ENCODE data around the gene ANKRD16.

The ANKRD16 gene

DNA sequence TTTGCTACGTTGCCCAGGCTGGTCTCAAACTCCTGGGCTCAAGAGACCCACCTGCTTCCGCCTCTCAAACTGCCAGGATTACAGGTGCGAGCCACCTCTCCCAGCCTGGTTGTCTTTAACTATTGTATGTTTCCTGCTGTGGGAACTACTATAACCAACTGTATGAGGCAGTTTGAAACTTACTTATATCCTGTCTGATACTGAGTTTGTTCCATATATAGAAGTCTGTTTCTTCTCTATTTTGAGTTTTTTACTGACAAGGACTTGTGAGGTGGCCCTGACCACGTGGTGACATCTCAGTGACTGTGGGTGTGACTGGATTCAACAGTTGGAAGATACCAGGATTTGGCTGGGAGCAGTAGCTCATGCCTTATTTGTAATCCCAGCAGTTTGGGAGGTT lies 14.5 kb upstream of the ANKRD16 start:
- no peak for DNase-seq

GRCh38 chr10:5903563-5903962 lies 13.9 kb upstream of the ANKRD16 start:
- DNase-seq = no peak

- no peak for DNase-seq
These were observed 13.0 kb upstream of the ANKRD16 start for GRCh38 chr10:5902511-5903274.

DNA sequence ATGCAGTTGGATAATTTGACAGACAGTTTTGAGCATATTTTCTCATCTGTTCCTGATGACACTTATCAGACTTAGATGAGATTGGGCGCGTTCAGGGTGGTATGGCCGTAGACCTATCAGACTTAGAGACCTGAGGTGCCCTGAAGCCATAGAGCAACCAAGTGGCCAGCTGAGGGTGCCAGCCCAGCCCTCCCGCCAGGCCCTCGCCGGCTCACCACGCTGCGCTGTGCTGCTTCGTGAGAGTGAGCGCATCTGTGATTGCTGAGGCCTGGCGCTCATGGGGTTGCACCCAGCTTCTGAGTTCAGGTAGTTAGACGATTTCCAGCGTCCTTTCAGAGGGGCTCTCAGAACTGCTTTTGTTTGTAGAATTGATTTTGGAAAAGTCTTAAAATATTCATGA lies 10.6 kb upstream of the ANKRD16 start:
- no peak for DNase-seq

- no peak for DNase-seq
These were observed 8.5 kb upstream of the ANKRD16 start for GRCh38 chr10:5898163-5898562.

DNA sequence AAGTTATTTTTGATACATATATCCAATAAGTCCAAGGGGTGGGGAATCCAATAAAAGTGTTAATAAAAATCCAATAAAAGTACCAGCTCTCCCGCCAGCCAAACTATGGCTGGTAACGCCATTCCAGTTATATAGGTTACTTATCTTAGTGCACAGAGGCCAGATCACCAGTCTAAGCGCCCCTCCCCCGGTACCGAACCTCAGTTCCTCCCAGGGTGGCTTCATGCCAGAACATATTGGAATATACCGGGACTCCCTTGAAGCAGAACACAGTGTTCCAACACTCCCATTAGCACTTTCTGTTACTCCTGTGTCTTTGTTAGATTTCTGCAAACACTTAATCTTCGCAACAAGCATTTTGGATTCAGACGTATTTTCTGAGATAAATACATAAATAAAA lies 7.8 kb upstream of the ANKRD16 start:
- DNase-seq = no peak

- DNase-seq = no peak
These were observed 7.3 kb upstream of the ANKRD16 start for GRCh38 chr10:5897053-5897340.

DNA sequence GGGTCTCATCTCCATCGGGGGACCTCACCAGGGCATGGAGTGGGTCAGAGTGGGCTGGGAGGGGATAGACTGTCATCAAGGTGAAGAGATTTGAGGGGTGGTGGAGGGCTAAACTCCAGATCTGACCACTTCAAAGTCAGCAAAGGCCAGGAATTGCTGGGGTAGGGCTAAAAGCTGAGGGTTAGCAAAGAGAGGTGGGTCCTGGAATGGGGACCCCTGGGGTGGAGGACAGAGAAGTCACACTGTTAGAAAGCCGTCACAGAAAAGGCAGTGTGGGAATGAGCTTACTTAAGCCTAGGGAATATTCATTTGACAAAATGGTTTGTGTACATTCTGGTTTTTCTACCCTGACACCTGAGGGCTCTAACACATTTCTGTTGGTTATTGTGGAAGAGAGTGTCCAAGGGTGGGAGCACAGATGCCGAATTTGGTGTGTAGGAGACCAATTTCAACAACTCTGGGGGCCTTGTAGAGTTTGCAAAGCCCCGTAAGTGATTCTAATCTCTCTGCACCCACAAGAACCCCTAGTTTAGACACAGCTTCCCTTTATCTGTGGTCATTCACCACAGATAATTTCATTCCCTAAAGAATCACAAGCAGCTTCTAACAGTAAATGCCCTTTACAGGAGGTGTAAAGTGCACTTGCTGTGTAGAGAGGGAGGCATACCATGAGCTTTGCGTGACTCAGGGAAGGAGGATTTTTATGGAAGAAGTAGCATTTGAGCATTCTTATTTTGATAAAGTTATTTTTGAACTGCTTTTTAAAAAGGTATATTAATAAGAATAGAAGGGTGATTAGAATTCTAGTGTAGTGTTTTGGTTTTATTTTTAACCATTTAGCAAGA lies 6.7 kb upstream of the ANKRD16 start:
- DNase-seq = no peak

DNA sequence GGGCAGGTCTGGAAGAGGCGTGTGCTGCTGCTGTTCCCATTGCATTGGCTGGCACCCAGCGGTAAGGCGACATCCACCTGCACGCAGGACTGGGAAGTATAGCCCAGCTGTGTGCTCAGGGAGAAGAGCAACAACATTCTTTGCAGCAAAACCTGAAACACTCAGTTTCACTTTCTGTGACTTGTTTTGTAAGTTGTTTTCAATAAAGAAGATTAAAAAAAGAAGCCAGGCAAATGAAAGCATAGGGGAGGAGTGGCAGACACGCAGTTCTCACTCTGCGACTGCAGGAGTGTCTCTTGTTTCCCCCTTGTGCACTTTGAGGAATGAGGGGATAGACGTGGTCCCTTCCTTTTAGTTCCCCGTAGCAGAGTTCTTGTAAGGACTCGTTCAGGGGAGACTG lies 6.1 kb upstream of the ANKRD16 start:
- DNase-seq = no peak

- DNase-seq = no peak
These were observed 5.7 kb upstream of the ANKRD16 start for GRCh38 chr10:5895365-5895764.

GRCh38 chr10:5894873-5895272 lies 5.2 kb upstream of the ANKRD16 start:
- DNase-seq = no peak

- DNase-seq = no peak
These were observed 4.7 kb upstream of the ANKRD16 start for GRCh38 chr10:5894403-5894802.

DNA sequence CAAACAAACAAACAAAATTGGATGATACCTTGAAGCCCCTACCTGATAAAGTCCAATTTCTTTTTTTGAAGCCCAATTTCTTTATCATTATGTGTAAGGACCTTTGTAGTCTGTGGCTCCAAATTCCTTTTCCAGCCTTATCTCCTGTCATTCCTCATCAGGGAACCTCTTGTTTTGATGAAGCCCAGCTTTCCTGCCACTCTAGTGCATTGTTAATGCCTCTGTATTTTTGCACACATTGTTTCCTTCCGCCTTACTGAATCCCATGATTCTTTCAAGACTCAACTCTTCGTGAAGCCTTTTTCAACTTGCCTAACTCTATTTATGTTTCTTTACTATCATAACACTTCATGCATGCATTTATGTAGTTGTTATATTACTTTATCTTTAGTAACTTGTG lies 3.6 kb upstream of the ANKRD16 start:
- DNase-seq = no peak

GRCh38 chr10:5892007-5892406 lies 2.3 kb upstream of the ANKRD16 start:
- DNase-seq = no peak

DNA sequence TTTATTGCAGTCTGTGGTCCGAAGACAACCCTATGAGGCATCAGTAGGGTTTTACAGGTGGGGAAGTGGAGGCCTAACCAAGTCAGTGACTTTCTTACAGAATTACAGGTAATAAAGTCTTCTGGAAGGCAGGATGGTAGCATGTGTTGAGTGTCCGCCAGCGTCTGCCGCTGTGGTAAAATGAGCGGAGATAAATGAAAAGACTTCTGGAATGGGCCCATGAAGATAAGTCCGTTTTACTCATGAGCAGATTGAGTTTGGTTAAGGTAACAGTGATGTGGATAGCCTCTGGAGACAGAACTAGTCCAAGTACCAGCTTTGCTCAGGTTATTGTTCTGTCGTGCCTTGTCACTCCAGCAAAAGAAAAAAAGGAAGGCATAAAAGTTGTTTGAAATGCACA lies 1.3 kb upstream of the ANKRD16 start:
- no peak for DNase-seq

DNA sequence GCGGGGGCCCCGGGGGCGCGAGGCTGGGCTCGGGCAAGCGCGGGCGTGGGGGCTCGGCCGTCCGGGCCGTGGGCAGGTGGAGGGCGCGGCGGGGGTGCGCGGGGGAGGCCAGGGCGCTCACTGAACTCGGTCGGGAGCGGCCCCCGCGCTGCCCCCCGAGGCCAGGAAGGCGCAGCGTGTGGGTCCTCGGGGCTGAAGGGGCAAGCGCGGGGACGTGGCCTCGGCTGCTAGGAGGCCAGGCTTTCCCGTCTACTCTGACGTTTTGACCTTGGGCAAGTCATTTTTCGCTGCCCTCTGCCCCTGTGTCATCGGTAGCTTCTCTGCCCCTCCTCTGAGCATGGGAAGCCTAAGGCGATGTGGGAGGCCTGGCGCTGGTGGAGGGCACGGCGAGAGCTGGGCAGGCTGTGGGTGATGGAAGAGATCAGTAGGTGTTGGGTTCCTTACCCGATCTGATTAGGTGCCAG lies 791 bp upstream of the ANKRD16 start:
- peak in 2 of 58 donors; percentile 8 to 56 for DNase-seq

- DNase-seq = peak in 21 of 58 donors; percentile 7 to 48 (median 29)
These were observed 660 bp downstream of the ANKRD16 start for GRCh38 chr10:5888843-5889623.

- DNase-seq = peak in 1 of 58 donors; percentile 23
These were observed 1.3 kb downstream of the ANKRD16 start for GRCh38 chr10:5888351-5888750.

DNA sequence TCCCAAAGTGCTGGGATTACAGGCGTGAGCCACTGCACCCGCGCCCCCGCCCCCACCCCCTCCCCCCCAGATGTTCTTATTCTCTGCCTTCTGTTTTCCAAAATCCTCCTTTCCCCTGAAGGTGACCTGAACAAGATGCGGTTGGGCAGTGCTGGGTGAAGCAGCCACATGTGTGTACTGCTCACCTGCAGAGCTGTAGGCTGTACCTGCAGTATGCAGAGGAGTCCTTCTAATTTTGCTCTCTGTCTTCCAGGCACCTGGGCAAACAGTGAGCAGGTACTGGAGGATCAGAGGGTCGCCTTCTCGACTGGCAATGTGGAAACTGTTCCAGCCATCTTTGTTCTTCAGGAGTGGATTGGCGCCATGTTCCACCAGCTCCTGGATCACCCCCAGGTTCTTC lies 2.1 kb downstream of the ANKRD16 start:
- no peak for DNase-seq

DNA sequence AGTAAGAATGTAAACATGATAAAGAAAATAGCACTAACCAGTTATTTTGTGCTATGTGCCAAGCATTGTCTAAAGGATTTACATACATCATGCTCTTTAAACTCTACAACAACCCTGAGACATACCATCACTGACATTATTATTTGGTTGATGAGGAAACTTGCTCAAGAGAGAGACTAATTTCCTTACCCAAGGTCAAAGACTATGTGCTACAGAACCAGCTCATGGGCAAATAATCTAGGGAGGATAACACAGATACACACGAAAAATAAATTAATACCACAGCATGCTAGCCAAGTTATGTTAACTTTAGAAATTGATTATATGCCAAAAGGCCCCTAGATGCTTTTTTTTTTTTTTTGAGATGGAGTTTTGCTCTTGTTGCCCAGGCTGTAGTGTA lies 2.7 kb downstream of the ANKRD16 start:
- DNase-seq = no peak

- no peak for DNase-seq
These were observed 4.1 kb downstream of the ANKRD16 start for GRCh38 chr10:5885619-5886018.

- no peak for DNase-seq
These were observed 6.7 kb downstream of the ANKRD16 start for GRCh38 chr10:5882961-5883360.
